Peyer's patch (tissue), 4 donors: ENCODE measurements around the gene SSC4D.

Source experiments
- CTCF ChIP-seq, 6 experiments: fragments of 450-650 bp in 4 of 6; fragments of 200-600 bp in 2 of 6; sonication (generic) in 1 of 6; IDR thresholded peaks; one replicate each; pipeline ENCODE4 v1.5.1; 2017 to 2019; ENCODE audit warnings: antibody characterized with exemption in 6 of 6, mild to moderate bottlenecking in 3 of 6, moderate library complexity in 1 of 6
- POLR2A ChIP-seq, 2 donors: fragments of 450-650 bp; IDR thresholded peaks; one replicate each; pipeline ENCODE4 v1.5.1; 2017; ENCODE audit warnings: antibody characterized with exemption in 2 of 2, mild to moderate bottlenecking in 2 of 2, moderate library complexity in 2 of 2

GRCh38 chr7:76369018-76369417, 40.5 kb downstream of the SSC4D start:
- TF ChIP-seq CTCF (IDR thresholded peaks at IDR 0.05), result no peak
- TF ChIP-seq POLR2A (IDR thresholded peaks at IDR 0.05), result no peak
